Measurements from ENCODE around the gene BTBD9. TPM values are rescaled to one million over a fixed set of nuclear protein-coding genes. Genes with fewer than 3 reads are reported as not detected.

BTBD9 gene
- total RNA-seq, 1 donor from 2014 or later: 9.9 TPM

DNA sequence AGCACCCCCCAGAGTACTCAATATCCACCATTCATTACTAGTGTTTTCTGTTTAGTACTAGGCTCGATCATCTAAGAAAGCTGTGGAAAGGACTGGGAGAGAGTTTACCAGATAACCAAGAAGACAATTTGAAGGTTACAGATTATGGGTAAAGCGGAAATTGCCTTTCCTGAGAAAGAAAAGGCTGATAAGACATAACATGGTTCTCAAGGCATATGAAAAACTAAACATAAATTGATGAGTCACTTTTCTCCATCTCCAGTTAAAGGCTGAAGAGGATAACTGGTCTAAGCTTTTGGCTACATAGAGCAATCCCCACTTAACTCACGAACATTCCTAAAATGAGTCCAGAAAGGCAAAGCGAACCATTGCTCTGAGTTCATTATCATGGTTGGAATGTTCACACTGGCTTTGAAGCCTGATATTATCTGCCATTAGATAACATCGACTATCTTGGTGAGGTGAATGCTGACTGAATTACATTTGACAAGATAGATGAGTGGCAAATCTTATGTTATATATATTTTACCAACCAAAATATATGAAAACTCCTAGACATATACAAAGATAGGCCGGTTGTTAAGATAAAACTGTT, 65.8 kb downstream of the BTBD9 start:
- no peak for TF ChIP-seq CTCF (IDR thresholded peaks at IDR 0.05)
- H3K4me1 ChIP-seq: no peaks in the 10 kb centered on the region
- no peak for DNase-seq (ENCODE audit: low spot score in 2 of 2)

GRCh38 chr6:38572186-38572813, 67.4 kb downstream of the BTBD9 start:
- Histone ChIP-seq H3K36me3 (peaks cover 0 to 3% of the 10 kb centered on the region in 2 donors), H3K4me3 (no peak overlapping the region), H3K9me3 (no peaks in the 10 kb centered on the region), H3K27me3 (no peaks in the 10 kb centered on the region), H3K27ac (no peak overlapping the region), H3K4me1 (no peaks in the 10 kb centered on the region)
- no peak for TF ChIP-seq CTCF (IDR thresholded peaks at IDR 0.05)
- no peak for DNase-seq (ENCODE audit: low spot score in 2 of 2)
- intact Hi-C loops (cut with DNase I): no loop called here

More for the DNA sequence above, 65.8 kb downstream of the BTBD9 start:
- Histone ChIP-seq H3K27ac (no peak overlapping the region), H3K36me3 (peaks cover 0 to 3% of the 10 kb centered on the region in 2 donors), H3K27me3 (no peaks in the 10 kb centered on the region), H3K9me3 (no peaks in the 10 kb centered on the region), H3K4me3 (no peak overlapping the region)
- intact Hi-C loops (cut with DNase I): no loop called here

- no peaks in the 10 kb centered on the region for H3K4me1 ChIP-seq
- H3K9me3 ChIP-seq: no peaks in the 10 kb centered on the region
- H3K36me3 ChIP-seq: no peaks in the 10 kb centered on the region
- TF ChIP-seq CTCF (IDR thresholded peaks at IDR 0.05): no peak
- intact Hi-C loops (cut with DNase I): no loop called here
- H3K27ac ChIP-seq: no peak overlapping the region
- no peak for DNase-seq (ENCODE audit: low spot score in 2 of 2)
- no peaks in the 10 kb centered on the region for H3K27me3 ChIP-seq
- H3K4me3 ChIP-seq: no peak overlapping the region
Measured at GRCh38 chr6:38571721-38572120, 68.0 kb downstream of the BTBD9 start.

- H3K27ac ChIP-seq: no peak overlapping the region
- H3K27me3 ChIP-seq: no peaks in the 10 kb centered on the region
- H3K9me3 ChIP-seq: no peaks in the 10 kb centered on the region
- no peak for DNase-seq (ENCODE audit: low spot score in 2 of 2)
- no peak overlapping the region for H3K4me3 ChIP-seq
- intact Hi-C loops (cut with DNase I): no loop called here
- no peaks in the 10 kb centered on the region for H3K36me3 ChIP-seq
- no peaks in the 10 kb centered on the region for H3K4me1 ChIP-seq
- peak; percentile 10 to 37 (median 16) for TF ChIP-seq CTCF (IDR thresholded peaks at IDR 0.05)
Measured at GRCh38 chr6:38570750-38571149, 69.0 kb downstream of the BTBD9 start.

DNA sequence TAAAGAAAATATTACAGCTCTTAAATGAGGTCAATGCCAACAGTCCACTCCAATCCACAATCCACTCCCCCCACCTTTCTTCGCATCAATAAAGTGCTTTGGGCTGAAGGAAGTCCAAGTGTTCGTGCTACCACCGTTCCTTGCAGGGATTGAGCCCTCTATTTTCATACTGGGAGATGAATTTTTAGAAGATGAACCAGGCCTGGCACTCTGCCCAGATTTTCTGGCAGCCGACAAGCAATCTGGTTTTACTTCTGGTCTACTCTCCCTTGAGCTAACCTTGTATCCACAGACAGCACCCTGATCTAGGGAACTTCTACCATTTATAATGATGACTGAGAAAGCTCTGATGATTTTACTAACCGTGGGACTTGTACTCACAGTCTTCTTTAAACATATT, 72.3 kb downstream of the BTBD9 start:
- H3K36me3 ChIP-seq: no peaks in the 10 kb centered on the region
- DNase-seq (ENCODE audit: low spot score in 2 of 2): peak in 1 of 2 donors; percentile 64
- no peak for TF ChIP-seq CTCF (IDR thresholded peaks at IDR 0.05)

More for the DNA sequence above, 72.3 kb downstream of the BTBD9 start:
- intact Hi-C loops (cut with DNase I): no loop called here
- H3K27me3 ChIP-seq: no peaks in the 10 kb centered on the region
- no peak overlapping the region for H3K27ac ChIP-seq
- no peaks in the 10 kb centered on the region for H3K9me3 ChIP-seq
- no peaks in the 10 kb centered on the region for H3K4me1 ChIP-seq
- no peak overlapping the region for H3K4me3 ChIP-seq

Measured in ascending aorta (tissue), 2 donors.